HG03139 (cell line): ENCODE data around the gene SH3RF3.

Source experiments
- ATAC-seq: cut with Tn5 transposase; IDR thresholded peaks from one replicate; pipeline ENCODE4 v1.9.1; 2021; ENCODE audit not compliant: unreplicated experiment

The SH3RF3 gene

GRCh38 chr2:109405873-109406272 lies 276.9 kb downstream of the SH3RF3 start:
- no peak for ATAC-seq

GRCh38 chr2:109406301-109406700 lies 277.3 kb downstream of the SH3RF3 start:
- no peak for ATAC-seq

- ATAC-seq: no peak
Observed at GRCh38 chr2:109407276-109408042, 278.5 kb downstream of the SH3RF3 start.

- no peak for ATAC-seq
Observed at GRCh38 chr2:109408043-109408335, 279.0 kb downstream of the SH3RF3 start.

- no peak for ATAC-seq
Observed at GRCh38 chr2:109409321-109410038, 280.5 kb downstream of the SH3RF3 start.

GRCh38 chr2:109410039-109410815 lies 281.2 kb downstream of the SH3RF3 start:
- ATAC-seq: no peak

- no peak for ATAC-seq
Observed at GRCh38 chr2:109411640-109412325, 282.8 kb downstream of the SH3RF3 start.

GRCh38 chr2:109415581-109416013 lies 286.6 kb downstream of the SH3RF3 start:
- ATAC-seq: no peak

- no peak for ATAC-seq
Observed at GRCh38 chr2:109417701-109418335, 288.8 kb downstream of the SH3RF3 start.

GRCh38 chr2:109418716-109419115 lies 289.7 kb downstream of the SH3RF3 start:
- ATAC-seq: no peak

- no peak for ATAC-seq
Observed at GRCh38 chr2:109419171-109419756, 290.3 kb downstream of the SH3RF3 start.

- ATAC-seq: no peak
Observed at GRCh38 chr2:109419960-109420370, 291.0 kb downstream of the SH3RF3 start.

- ATAC-seq: no peak
Observed at GRCh38 chr2:109421101-109421500, 292.1 kb downstream of the SH3RF3 start.

- ATAC-seq: no peak
Observed at GRCh38 chr2:109421642-109422041, 292.6 kb downstream of the SH3RF3 start.

GRCh38 chr2:109422071-109422757 lies 293.2 kb downstream of the SH3RF3 start:
- ATAC-seq: no peak

- no peak for ATAC-seq
Observed at GRCh38 chr2:109422758-109423500, 293.9 kb downstream of the SH3RF3 start.

GRCh38 chr2:109423556-109424359 lies 294.8 kb downstream of the SH3RF3 start:
- no peak for ATAC-seq

- ATAC-seq: no peak
Observed at GRCh38 chr2:109425411-109425810, 296.4 kb downstream of the SH3RF3 start.
